ENCODE data around the gene GOLGA6L25. TPM values are rescaled to one million over a fixed set of nuclear protein-coding genes. Genes with fewer than 3 reads are reported as not detected.
A peak's percentile ranks its signal among the peaks of the same experiment; 100 is the strongest.
"Not testable (repeated sequence)": the region's sequence is repeated elsewhere in the genome, so short reads cannot be mapped to it uniquely, and the experiment has no call there.

Gene GOLGA6L25, protein sequence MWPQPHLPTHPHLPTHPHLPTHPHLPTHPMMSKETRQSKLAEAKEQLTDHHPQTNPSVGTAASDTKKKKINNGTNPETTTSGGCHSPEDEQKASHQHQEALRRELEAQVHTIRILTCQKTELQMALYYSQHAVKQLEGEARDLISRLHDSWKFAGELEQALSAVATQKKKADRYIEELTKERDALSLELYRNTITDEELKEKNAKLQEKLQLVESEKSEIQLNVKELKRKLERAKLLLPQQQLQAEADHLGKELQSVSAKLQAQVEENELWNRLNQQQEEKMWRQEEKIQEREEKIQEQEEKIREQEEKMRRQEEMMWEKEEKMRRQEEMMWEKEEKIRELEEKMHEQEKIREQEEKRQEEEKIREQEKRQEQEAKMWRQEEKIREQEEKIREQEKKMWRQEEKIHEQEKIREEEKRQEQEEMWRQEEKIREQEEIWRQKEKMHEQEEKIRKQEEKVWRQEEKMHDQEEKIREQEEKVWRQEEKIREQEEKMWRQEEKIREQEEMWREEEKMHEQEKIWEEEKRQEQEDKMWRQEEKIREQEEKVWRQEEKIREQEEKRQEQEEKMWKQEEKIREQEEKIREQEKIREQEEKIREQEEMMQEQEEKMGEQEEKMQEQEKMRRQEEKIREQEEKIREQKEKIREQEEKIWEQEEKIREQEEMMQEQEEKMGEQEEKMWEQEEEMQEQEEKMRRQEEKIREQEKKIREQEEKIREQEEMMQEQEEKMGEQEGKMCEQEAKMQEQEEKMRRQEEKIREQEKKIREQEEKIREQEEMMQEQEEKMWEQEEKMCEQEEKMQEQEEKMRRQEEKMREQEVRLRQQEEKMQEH
- total RNA-seq: not detected in 2 replicates
- polyA plus RNA-seq: not detected in 2 replicates

GRCh38 chr15:28553268-28553667 is at the start of gene GOLGA6L25:
TSS of gene GOLGA6L25 (plus strand) at chr15:28553568. CDS start at chr15:28553629, 61 bp downstream.
- H3K36me3 ChIP-seq; H3K4me1 ChIP-seq (ENCODE audit: low read depth); DNase-seq (ENCODE audit: low read depth in 1 of 2, low spot score in 1 of 2); H3K27me3 ChIP-seq; H3K27ac ChIP-seq; H3K9me3 ChIP-seq (ENCODE audit: low read depth); H3K4me3 ChIP-seq: not testable (repeated sequence)

DNA sequence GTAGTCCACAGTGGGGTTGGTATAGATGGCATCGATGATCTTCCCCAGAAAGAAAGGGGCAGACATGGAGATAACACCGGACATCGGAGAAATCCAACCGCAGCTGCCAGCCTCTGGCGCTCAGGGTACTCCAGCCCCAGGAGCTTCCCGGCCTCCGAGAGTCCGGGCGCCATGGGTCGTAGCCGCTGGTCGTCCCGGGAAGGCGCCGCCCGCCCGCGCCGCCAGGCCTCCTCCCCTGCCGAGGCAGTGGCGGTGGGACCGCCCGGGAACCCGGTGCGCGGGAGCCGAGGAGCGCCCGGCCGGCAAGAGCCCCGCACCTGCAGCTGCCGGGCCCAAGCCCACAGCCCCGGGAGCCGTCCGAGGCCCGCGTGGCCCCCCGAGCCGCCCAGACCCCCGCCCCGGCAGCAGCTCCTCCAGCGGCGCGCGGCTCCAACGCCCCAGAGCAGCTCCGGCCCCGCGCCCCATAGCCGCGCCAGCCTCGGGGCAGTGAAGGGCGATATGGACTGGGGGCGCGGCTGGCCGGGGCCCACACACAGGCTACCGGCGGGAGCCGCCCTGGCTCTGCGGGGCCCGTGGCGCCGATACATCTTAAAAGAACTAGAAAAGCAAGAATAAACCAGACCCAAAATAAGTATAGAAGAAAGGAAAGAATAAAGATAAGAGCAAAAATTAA is 45.0 kb upstream of the GOLGA6L25 start:
- not testable (repeated sequence) for DNase-seq (ENCODE audit: low read depth in 1 of 2, low spot score in 1 of 2); H3K4me1 ChIP-seq (ENCODE audit: low read depth); H3K4me3 ChIP-seq; H3K27ac ChIP-seq; H3K27me3 ChIP-seq; H3K36me3 ChIP-seq; H3K9me3 ChIP-seq (ENCODE audit: low read depth)

GRCh38 chr15:28514128-28514527 is 39.2 kb upstream of the GOLGA6L25 start:
- H3K9me3 ChIP-seq (ENCODE audit: low read depth); H3K4me3 ChIP-seq; H3K4me1 ChIP-seq (ENCODE audit: low read depth); H3K36me3 ChIP-seq; H3K27ac ChIP-seq; DNase-seq (ENCODE audit: low read depth in 1 of 2, low spot score in 1 of 2); H3K27me3 ChIP-seq: not testable (repeated sequence)

DNA sequence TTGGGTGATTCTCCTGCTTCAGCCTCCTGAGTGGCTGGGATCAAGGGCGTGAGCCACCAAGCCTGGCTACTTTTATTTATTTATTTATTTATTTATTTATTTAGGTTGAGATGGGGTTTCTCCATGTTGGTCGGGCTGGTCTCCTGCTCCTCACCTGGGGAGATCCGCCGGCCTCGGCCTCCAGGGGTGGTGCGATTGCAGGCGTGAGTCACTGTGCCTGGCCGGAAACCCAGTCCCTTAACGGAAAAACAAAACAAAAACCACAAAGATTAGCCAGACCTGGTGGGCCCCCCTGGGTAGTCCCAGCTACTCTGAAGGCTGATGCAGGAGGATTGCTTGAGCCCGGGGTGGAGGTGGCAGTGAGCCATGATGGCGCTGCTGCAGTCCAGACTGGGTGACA is 38.2 kb upstream of the GOLGA6L25 start:
- H3K36me3 ChIP-seq; DNase-seq (ENCODE audit: low read depth in 1 of 2, low spot score in 1 of 2); H3K4me3 ChIP-seq; H3K27me3 ChIP-seq; H3K27ac ChIP-seq; H3K9me3 ChIP-seq (ENCODE audit: low read depth); H3K4me1 ChIP-seq (ENCODE audit: low read depth): not testable (repeated sequence)

GRCh38 chr15:28532954-28533353 is 20.4 kb upstream of the GOLGA6L25 start, which contains the start of gene GOLGA8G:
TSS of gene GOLGA8G (minus strand) at chr15:28532971. CDS start at chr15:28532909, 62 bp downstream.
- H3K36me3 ChIP-seq; H3K27me3 ChIP-seq; H3K27ac ChIP-seq; H3K4me1 ChIP-seq (ENCODE audit: low read depth); DNase-seq (ENCODE audit: low read depth in 1 of 2, low spot score in 1 of 2); H3K4me3 ChIP-seq; H3K9me3 ChIP-seq (ENCODE audit: low read depth): not testable (repeated sequence)

DNA sequence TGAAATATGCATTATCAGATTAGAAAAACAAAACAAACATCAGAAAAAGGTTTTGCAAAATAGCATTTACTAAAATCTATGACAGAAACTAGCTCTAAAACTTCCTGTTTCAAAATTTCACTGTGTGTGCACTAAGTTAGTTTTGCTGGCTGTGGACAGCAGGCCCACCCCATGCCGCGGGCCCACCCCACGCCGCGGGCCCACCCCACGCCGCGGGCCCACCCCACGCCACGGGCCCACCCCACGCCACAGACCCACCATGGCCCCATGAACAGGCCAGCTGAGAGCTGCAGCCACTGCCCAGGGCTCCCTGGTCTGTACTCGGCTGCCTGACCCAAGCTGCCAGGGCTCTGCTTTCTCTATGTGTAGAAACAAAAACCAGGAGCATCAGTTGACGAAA is 20.0 kb downstream of the GOLGA6L25 start:
- not testable (repeated sequence) for DNase-seq (ENCODE audit: low read depth in 1 of 2, low spot score in 1 of 2); H3K27ac ChIP-seq; H3K4me3 ChIP-seq; H3K9me3 ChIP-seq (ENCODE audit: low read depth); H3K4me1 ChIP-seq (ENCODE audit: low read depth); H3K36me3 ChIP-seq; H3K27me3 ChIP-seq

DNA sequence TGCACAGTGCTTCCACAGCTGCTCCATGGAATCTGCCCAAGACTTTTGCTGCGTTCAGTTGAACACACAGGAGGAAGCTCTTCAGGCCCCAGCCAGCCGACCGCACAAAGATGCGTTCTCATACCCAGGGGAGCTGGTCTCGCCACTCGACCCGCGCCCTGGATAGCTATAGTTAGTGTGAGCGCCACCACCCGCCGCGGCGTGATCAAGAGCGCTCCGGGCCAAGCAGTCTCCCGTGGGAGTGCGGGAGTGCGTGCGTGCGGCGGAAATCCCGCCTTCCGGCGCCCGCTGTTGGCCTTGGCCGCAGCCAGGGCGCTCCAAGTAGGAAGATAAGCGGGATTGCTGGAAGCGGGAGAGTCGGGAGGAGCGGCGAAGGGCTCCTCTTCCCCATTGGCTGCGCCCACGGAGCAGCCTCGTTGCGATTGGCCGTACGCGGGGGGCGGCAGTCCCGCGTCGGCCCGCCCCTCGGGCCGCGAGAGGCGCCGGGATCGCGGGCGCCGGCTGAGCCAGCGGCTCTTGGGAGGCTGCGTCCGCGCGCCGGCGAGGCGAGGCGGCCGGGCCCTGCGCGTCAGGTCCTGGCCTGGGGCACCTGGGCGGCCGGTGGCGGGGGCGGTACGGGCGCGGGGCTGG is 35.7 kb downstream of the GOLGA6L25 start:
- not testable (repeated sequence) for H3K27me3 ChIP-seq; H3K9me3 ChIP-seq (ENCODE audit: low read depth); H3K36me3 ChIP-seq; H3K27ac ChIP-seq; DNase-seq (ENCODE audit: low read depth in 1 of 2, low spot score in 1 of 2); H3K4me3 ChIP-seq; H3K4me1 ChIP-seq (ENCODE audit: low read depth)

GRCh38 chr15:28589769-28590168 is 36.4 kb downstream of the GOLGA6L25 start:
- H3K4me3 ChIP-seq: peak overlapping the region; percentile 34
- not testable (repeated sequence) for H3K27ac ChIP-seq; DNase-seq (ENCODE audit: low read depth in 1 of 2, low spot score in 1 of 2); H3K4me1 ChIP-seq (ENCODE audit: low read depth); H3K9me3 ChIP-seq (ENCODE audit: low read depth); H3K27me3 ChIP-seq; H3K36me3 ChIP-seq

- not testable (repeated sequence) for DNase-seq (ENCODE audit: low read depth in 1 of 2, low spot score in 1 of 2); H3K9me3 ChIP-seq (ENCODE audit: low read depth); H3K36me3 ChIP-seq; H3K27ac ChIP-seq; H3K27me3 ChIP-seq; H3K4me1 ChIP-seq (ENCODE audit: low read depth); H3K4me3 ChIP-seq
Measured at GRCh38 chr15:28592395-28592794, 39.0 kb downstream of the GOLGA6L25 start.

DNA sequence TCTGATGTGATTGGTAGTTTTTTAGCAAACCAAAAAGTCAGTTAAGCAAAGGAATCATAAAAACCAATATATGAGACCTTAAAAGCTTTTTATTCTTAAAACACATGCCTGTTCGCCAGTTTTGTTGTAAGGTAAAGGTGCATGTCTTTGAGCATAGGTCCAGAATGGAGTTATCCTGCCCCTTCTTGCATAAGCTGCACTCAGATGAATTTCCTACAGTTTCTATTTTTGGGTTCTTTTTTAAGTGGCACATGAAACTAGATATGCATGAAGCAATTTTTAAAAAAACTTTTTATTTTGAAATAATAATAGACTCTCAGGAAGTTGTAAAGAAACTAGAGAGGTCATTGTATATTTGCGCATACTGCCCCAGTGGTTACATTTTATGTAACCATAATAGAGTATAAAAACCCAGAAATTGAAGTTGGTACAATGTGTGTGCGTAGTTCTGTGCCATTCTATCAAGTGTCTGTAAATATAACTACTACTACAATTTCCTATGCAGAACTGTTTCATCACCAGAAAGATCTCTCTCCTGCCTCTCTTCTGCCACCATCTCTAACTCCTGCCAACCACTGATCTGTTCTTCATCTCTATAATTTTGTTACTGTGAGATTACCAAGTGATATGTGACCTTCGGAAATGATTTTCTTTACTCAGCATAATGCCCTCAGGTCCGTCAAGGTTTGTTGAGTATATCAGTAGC is 40.2 kb downstream of the GOLGA6L25 start:
- H3K9me3 ChIP-seq (ENCODE audit: low read depth); H3K36me3 ChIP-seq; H3K4me3 ChIP-seq; H3K4me1 ChIP-seq (ENCODE audit: low read depth); DNase-seq (ENCODE audit: low read depth in 1 of 2, low spot score in 1 of 2); H3K27me3 ChIP-seq; H3K27ac ChIP-seq: not testable (repeated sequence)

GRCh38 chr15:28597471-28597870 is 44.1 kb downstream of the GOLGA6L25 start:
- not testable (repeated sequence) for H3K27me3 ChIP-seq; H3K27ac ChIP-seq; DNase-seq (ENCODE audit: low read depth in 1 of 2, low spot score in 1 of 2); H3K4me1 ChIP-seq (ENCODE audit: low read depth); H3K36me3 ChIP-seq; H3K9me3 ChIP-seq (ENCODE audit: low read depth); H3K4me3 ChIP-seq

- DNase-seq (ENCODE audit: low read depth in 1 of 2, low spot score in 1 of 2); H3K27ac ChIP-seq; H3K27me3 ChIP-seq; H3K4me3 ChIP-seq; H3K9me3 ChIP-seq (ENCODE audit: low read depth); H3K36me3 ChIP-seq; H3K4me1 ChIP-seq (ENCODE audit: low read depth): not testable (repeated sequence)
Measured at GRCh38 chr15:28598209-28598608, 44.8 kb downstream of the GOLGA6L25 start.

DNA sequence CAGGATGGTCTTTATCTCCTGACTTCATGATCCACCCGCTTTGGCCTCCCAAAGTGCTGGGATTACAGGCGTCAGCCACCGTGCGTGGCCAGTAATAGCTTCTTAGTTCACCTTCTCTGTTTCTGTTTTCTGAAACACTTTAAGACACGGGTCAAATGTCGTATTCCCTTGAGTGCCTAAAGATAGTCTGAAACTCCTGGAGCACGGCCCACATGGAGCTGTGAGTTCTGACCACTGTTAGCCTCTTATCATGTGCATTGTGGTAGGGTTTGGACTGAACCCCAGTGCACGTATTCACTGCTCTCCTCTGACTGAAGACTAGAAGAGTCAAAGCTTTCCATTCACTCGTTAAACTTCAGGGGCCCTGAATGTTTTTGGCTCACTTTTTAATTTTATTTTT is 48.8 kb downstream of the GOLGA6L25 start:
- not testable (repeated sequence) for H3K36me3 ChIP-seq; H3K9me3 ChIP-seq (ENCODE audit: low read depth); H3K4me1 ChIP-seq (ENCODE audit: low read depth); H3K27ac ChIP-seq; H3K27me3 ChIP-seq; H3K4me3 ChIP-seq; DNase-seq (ENCODE audit: low read depth in 1 of 2, low spot score in 1 of 2)

Measured in cardiac muscle cell (in vitro differentiated cells and primary cell).